ENCODE data around the gene IGSF8.
A peak's percentile ranks its signal among the peaks of the same experiment; 100 is the strongest.

DNA sequence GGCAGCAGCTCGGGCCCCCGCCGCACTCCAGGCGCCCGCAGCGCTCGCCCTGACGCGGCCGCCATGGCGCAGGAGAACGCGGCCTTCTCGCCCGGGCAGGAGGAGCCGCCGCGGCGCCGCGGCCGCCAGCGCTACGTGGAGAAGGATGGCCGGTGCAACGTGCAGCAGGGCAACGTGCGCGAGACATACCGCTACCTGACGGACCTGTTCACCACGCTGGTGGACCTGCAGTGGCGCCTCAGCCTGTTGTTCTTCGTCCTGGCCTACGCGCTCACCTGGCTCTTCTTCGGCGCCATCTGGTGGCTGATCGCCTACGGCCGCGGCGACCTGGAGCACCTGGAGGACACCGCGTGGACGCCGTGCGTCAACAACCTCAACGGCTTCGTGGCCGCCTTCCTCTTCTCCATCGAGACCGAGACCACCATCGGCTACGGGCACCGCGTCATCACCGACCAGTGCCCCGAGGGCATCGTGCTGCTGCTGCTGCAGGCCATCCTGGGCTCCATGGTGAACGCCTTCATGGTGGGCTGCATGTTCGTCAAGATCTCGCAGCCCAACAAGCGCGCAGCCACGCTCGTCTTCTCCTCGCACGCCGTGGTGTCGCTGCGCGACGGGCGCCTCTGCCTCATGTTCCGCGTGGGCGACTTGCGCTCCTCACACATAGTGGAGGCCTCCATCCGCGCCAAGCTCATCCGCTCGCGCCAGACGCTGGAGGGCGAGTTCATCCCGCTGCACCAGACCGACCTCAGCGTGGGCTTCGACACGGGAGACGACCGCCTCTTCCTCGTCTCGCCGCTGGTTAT, 14.2 kb downstream of the IGSF8 start:
- TF ChIP-seq POLR2A (IDR thresholded peaks at IDR 0.05), result no peak
- TF ChIP-seq, protein P1, sequence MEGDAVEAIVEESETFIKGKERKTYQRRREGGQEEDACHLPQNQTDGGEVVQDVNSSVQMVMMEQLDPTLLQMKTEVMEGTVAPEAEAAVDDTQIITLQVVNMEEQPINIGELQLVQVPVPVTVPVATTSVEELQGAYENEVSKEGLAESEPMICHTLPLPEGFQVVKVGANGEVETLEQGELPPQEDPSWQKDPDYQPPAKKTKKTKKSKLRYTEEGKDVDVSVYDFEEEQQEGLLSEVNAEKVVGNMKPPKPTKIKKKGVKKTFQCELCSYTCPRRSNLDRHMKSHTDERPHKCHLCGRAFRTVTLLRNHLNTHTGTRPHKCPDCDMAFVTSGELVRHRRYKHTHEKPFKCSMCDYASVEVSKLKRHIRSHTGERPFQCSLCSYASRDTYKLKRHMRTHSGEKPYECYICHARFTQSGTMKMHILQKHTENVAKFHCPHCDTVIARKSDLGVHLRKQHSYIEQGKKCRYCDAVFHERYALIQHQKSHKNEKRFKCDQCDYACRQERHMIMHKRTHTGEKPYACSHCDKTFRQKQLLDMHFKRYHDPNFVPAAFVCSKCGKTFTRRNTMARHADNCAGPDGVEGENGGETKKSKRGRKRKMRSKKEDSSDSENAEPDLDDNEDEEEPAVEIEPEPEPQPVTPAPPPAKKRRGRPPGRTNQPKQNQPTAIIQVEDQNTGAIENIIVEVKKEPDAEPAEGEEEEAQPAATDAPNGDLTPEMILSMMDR (IDR thresholded peaks at IDR 0.05), result peak; percentile 47 to 65 (median 52)
